ENCODE results near the gene PPM1N.

Gene PPM1N, protein sequence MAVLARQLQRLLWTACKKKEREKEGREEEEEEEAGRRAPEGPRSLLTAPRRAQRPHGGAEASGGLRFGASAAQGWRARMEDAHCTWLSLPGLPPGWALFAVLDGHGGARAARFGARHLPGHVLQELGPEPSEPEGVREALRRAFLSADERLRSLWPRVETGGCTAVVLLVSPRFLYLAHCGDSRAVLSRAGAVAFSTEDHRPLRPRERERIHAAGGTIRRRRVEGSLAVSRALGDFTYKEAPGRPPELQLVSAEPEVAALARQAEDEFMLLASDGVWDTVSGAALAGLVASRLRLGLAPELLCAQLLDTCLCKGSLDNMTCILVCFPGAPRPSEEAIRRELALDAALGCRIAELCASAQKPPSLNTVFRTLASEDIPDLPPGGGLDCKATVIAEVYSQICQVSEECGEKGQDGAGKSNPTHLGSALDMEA

DNA sequence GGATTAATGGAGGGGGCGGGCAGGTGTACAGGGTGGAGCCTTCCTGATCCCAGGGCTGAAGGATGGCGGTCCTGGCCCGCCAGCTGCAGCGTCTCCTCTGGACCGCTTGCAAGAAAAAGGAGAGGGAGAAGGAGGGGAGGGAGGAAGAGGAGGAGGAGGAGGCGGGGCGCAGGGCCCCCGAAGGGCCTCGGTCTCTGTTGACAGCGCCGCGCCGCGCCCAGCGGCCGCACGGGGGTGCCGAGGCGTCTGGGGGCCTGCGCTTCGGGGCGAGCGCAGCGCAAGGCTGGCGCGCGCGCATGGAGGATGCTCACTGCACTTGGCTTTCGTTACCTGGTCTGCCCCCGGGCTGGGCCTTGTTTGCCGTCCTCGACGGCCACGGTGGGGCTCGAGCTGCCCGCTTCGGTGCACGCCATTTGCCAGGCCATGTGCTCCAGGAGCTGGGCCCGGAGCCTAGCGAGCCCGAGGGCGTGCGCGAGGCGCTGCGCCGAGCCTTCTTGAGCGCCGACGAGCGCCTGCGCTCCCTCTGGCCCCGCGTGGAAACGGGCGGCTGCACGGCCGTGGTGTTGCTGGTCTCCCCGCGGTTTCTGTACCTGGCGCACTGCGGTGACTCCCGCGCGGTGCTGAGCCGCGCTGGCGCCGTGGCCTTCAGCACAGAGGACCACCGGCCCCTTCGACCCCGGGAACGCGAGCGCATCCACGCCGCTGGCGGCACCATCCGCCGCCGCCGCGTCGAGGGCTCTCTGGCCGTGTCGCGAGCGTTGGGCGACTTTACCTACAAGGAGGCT lies at the start of gene PPM1N:
Gene PPM1N (plus strand): TSS at position 33 of the 785 bp plus-strand sequence. CDS start 30 bp downstream, at position 63.
- DNase-seq = peak in 2 of 58 donors; percentile 22 to 28

DNA sequence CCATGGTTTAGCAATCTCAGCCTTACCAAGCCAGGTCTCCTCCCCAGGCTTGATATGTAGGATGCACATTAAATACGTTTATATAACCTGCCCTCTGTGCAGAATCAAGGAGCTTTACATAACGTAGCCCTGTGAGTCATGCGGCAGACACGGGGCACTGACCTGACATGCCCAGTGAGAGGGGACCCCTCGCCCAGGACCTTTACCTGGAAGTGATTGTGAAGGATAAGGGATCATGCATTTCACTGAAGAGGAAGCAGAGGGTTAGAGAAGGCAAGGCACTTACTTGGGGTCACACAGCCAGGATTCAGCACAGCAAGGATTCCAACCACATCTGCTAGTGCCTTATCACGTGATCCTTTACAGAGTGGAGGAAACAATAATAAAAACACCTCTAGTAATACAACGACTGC lies 49.4 kb upstream of the PPM1N start:
- peak in 2 of 58 donors; percentile 13 to 19 for DNase-seq

DNA sequence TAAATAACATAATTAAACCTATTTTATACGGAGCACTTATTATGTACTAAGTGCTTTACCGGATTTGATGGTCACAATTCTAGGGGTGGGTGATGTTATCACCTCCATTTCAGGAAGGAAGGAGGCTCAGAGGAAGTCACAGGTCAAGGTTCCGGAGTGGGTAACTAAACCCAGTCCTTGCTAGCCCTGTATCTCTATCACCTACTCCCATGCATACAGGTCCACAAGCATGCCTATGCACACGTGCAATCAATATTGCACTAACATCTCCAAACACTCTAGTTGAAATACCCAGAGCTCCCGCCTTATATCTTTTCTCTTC lies 48.3 kb upstream of the PPM1N start:
- no peak for DNase-seq

DNA sequence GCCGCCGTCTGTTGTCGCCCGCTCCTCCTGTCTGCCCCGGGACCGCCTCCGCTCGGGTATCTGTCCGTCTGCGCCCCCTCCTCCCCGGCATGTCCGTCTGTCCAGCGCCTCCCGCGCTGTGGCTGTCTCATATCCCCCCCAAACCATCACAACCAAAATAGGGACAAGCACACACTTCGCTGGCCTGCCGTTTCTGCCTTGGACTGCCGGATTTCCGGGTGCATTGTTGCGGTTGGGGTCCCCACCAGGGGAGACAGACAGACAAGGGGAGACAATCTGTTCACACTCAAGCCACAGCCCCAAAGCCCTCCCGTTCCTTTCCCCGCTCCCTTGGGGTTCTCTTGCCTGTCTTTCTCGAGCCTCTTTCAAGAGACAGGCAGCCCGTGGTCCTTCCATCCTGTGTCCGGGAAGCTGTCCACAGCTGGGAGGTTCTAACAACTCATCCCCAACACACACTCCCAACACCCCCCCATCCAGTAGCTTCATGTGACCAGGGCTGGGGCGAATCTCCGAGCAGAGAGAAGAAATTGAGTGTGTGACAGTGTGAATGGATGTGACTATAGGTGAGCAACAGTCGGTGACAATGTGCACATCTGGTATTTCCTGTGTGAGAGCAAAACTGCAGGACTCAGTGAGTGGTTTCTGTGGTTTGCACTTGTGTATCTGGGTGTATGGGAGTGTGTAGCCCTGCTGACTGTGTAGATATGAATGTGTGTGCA lies 47.0 kb upstream of the PPM1N start:
- DNase-seq = peak in 7 of 58 donors; percentile 16 to 63 (median 42)

DNA sequence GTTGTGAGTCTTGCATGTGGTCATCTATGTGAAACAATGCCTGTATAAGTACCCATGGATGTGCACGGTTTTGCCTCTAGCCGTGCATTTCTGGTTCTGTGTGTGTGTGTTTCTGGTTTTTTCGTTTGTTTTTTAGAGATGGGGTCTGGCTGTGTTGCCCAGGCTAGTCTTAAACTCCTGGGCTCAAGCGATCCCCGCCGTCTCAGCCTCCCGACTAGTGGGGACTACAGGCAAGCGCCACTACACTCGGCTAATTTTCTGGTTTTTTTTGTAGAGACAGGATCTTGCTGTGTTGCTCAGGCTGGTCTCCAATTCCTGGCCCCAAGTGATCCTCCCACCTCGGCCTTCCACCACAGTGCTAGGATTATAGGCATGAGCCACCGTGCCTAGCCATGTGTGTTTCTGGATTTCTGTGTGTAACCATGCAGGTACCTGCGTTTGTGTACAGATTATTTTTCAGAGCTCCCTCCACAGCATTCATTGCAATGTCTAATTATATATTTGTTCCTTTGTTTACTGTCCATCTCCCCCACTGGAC lies 46.3 kb upstream of the PPM1N start:
- DNase-seq = no peak

DNA sequence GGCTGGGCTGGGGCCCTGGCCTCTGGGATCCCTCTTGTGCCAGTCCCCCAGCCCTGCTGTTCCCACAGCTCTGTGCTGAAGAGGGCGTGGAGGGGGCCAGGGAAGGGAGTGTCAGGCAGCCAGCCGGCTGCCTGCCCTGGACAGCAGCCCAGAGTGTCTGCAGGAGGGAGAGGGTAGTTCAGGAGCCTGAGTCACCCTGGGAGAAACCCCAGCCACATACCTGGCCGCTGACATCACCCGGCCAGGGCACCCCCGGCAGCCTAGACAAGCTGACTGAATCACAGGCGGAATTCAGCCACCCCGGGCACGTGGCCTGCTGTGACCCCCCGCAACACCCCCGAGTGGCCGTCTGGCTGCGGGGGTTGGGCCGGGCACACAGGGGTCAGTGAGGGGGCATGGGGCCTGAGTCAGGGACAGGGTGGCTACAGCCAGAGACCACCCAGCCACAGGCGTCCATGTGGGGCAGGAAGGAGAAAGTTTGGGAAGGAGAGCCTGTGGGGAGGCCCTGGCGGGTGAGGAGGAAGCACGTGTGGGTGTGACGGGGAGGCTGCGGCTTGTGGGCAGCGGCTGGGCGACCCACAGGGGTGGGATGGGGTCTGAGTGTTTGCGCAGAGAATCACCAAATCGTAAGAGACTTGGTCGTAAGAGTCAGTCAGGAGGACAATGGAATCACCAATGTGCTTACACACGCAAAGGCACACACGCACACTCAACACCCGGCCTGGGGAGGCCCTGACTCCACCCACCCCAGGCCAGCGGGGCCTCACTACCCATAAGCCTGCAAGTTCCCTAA lies 42.3 kb upstream of the PPM1N start:
- peak in 12 of 58 donors; percentile 8 to 72 (median 22) for DNase-seq

DNA sequence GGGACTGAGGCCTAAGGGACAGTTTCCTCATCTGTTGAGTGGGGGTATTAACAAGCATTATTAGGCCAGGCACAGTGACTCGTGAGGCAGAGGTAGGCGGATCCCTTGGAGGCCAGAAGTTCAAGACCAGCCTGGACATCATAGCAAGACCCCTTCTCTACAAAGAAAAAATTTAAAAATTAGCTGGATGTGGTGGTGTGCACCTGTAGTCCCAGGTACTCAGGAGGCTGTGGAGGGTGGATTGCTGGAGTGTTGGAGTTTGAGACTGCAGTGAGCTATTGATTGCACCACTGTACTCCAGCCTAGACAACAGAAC lies 41.8 kb upstream of the PPM1N start:
- DNase-seq = no peak

DNA sequence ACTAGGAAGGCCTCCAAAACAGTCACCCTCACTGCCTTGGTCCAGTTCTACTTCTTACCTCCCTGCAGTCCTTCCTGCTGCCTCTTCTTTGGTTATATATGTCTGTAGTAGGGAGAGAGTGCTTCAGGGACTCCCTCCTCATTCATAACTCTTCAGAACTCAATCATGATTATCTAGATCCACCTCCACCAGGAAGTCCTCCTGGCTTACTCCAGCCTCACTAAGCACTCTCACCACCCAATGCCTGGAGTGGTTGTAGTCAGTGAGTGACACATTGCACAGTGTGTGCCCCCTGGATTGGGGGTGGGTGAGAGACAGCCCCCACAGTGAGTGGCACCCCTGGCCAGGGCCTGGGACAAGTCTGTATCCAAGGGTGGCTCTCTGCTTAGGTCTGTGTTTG lies 40.5 kb upstream of the PPM1N start:
- DNase-seq = no peak

DNA sequence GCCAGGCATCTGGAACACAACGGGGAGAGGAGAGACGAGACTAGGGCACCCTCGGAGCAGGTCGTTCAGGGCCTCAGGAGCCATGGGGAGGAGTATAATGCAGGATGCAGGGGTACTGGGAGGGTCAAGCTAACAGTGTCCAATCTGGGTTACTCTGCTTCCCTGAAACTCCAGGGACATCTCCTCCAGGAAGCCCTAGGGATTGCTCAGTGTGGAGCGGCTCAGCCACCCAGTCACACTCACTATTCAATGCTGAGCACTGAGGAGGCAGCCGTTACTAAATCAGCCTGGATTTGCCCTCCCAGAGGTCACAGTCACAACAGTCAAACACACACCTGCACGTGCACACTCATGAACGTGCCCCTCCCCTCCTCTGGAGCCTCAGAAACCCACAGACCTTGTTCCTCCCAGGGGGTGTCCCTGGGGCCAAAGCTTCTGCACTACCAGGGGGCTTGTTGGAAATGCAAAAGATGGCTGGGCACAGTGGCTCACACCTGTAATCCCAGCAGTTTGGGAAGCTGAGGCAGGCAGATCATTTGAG lies 37.4 kb upstream of the PPM1N start:
- DNase-seq = no peak

DNA sequence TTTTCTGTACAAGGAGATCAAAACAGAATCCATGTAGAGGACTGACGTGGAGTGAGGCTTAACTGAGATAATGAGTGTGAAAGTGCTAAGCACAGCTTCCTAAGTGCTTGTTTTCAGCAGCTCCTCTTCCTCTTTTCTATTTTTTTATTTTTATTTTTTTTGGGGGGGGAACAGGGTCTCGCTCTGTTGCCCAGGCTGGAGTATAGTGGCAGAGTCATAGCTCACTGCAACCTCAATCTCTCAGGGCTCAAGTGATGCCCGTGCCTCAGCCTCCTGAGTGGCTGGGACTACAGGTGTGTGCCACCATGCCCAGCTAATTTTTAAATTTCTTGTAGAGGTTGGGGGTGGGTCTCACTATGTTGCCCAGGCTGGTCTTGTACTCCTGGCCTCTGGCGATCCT lies 36.1 kb upstream of the PPM1N start:
- no peak for DNase-seq

DNA sequence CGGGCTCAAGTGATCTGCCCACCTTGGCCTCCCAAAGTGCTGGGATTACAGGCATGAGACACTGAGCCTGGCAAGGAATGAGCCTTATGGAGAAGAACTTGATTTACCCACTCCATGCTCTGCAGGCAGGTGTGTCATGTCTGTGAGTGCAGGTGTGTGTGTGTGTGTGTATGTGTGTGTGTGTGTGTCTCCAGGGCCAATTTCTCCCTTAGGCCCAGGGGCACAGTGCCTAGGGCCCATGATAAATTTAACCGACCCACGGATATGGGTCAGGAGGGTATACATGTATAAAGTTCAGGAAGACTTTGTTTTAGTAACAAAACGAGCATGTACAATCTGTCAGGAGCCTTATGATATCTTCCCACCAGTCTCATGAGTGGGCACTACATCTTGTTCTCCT lies 35.0 kb upstream of the PPM1N start:
- no peak for DNase-seq

DNA sequence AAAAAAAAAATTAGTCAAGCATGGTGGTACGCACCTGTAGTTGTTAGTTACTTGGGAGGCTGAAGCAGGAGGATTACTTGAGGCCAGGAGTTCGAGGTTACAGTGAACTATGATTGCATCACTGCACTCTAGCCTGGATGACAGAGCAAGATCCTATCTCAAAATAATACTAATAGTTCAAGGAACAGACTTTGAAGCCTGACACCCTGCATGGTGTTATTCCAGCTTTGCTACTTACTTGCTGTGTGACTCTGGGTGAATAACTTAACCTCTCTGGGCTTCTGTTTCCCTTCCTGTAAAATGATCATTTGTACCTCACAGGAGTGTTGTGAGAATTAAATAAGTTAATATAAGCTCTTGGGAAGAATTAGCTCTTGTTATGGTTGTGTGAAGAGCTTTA lies 34.0 kb upstream of the PPM1N start:
- no peak for DNase-seq

DNA sequence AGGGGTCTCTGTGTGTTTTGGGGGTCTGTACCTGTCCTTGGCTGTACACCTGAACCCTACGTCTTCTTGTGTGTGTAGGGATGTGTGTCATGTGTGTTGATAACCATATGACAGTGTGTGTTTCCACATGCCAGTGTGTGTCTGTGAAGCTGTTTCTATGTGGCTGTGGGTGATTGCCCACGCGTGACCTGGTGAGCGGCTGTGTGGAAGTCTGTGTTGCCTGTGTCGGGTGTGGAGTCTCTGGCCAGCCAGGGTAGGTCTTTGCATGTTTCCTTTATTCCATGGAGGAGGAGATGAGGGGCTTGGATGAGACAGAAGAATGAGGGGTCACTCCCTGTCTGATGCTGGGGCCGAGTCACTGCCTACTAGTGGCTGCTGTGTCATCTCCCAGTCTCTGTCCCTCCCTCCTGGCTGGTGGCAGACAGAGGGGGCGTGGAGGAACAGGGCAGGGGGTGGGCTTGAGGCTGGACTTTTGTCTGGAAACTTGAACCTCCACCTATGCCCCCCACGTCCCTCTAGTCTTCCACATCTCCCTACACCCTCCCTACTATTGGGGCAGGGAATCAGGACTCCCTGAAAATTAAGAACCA lies 33.3 kb upstream of the PPM1N start:
- DNase-seq = no peak

DNA sequence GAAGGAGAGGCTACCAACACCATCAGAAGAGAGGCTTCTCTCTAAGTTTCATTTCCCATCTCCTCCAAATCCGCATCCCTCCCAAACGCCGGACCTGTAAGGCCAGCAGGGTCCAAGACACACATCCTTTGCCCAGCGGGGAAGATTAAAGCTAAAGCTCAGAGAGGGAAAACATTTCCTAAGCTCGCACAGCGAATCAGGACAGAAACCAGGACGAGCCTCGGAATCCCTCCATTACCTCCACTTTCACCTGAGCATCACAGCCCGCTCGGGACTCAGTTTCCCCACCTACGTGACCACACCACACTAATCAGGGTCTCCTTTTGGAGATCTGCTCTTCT lies 31.2 kb upstream of the PPM1N start:
- peak in 1 of 58 donors; percentile 42 for DNase-seq

DNA sequence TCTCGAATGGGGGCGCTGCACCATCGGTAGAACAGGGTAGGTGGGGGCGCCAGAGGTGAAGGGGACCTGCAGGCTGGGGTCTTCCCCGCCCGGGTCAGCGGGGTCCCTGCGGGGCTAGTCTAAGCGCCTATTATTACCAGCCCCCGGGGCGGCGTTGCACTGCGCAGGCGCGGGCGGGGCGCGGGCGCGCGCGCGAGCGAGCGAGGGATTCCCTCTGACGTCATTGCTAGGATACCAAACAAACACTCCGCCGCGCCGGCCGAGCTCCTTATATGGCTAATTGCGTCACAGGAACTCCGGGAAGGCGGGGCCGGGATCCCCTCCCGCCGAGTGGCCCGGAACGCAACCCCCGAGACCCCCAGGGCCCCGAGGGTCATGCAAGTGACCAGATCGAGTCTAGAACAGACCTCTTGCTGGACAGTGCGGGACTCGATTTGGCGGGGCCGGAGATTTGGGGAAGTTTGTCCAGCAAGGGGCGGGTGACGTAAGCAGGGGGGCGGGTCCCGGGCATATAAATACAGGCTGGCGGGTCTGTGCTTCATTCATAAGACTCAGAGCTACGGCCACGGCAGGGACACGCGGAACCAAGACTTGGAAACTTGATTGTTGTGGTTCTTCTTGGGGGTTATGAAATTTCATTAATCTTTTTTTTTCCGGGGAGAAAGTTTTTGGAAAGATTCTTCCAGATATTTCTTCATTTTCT lies 30.6 kb upstream of the PPM1N start, which contains the start of gene FOSB:
Gene FOSB (plus strand): TSS at position 541 of the 703 bp plus-strand sequence. CDS start 591 bp downstream, outside the sequence.
- peak; percentile 66 to 100 (median 93) for DNase-seq

DNA sequence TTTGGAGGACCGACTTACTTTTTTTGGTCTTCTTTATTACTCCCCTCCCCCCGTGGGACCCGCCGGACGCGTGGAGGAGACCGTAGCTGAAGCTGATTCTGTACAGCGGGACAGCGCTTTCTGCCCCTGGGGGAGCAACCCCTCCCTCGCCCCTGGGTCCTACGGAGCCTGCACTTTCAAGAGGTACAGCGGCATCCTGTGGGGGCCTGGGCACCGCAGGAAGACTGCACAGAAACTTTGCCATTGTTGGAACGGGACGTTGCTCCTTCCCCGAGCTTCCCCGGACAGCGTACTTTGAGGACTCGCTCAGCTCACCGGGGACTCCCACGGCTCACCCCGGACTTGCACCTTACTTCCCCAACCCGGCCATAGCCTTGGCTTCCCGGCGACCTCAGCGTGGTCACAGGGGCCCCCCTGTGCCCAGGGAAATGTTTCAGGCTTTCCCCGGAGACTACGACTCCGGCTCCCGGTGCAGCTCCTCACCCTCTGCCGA lies 30.0 kb upstream of the PPM1N start:
- peak in 5 of 58 donors; percentile 5 to 47 (median 36) for DNase-seq

DNA sequence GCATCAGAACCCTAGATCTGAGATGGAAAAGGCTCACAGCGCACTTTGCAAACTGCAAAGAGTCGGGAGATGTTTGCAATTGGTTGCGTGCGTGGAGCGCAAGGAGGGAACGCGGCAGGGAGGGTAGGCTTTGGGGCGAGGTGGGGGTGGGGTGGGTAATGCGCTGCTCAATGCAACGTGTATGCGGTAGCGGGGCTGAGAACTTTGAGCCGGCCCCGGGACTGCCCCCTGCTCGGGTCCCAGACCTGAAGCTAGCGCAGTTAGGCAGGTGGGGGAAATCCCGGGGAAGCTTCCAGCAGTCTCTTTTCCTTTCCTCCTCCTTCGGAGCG lies 29.5 kb upstream of the PPM1N start:
- peak in 2 of 58 donors; percentile 26 to 38 for DNase-seq

DNA sequence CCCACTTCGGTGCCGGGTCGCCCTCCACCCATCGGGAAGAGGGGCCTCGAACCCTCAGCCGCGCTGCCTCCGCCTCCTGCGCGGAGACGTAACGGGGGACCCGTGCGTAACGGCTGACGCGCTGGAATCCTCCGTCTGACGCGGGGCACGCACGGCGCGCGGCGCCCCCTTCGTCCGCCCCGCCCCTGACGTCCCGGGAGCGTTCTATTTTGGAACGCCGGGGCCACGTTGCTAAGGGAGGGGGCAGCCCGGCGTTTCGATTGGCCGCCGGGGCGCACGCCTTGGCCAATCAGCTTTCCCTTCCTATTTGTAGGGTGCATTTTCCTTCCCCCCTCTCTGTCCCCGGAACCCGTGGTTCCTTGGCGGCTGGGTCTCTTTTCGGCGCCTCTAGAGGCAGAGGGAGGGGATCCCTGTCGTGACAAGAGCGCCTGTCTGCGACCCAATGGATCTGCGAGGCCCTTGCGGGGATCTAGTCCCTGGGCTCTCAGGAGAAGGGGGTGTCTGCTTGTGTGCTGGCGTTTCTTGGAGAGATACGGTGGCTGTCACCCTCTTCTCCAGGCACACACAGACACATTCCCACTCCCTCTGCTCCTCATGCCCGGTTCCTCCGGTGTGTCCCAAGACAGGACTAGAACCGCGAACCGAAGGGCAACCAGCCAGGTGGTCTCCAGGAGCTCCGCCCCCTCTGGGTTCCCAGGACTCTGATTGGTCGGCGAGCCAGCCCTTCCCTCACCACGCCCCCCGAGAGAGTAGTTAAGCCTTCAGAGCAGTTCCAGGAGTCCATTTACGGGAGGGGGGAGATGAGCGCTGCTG lies 28.9 kb upstream of the PPM1N start:
- DNase-seq = peak; percentile 35 to 95 (median 84)
